ENCODE measurements around the gene ETV4. TPM values are rescaled to one million over a fixed set of nuclear protein-coding genes. Genes with fewer than 3 reads are reported as not detected.
"Not testable (repeated sequence)": the region's sequence is repeated elsewhere in the genome, so short reads cannot be mapped to it uniquely, and the experiment has no call there.

The ETV4 gene
- total RNA-seq, 2 donors from 2014 or later: 1.4 to 9.0 TPM

GRCh38 chr17:43517161-43517560 lies 29.0 kb downstream of the ETV4 start:
- Histone ChIP-seq H3K27me3 (no peaks in the 10 kb centered on the region), H3K36me3 (peaks cover 27% of the 10 kb centered on the region), H3K27ac (no peak overlapping the region), H3K9ac (ENCODE audit: low read depth in 2 of 2, low read length in 2 of 2) (no peak overlapping the region), H3K9me3 (no peaks in the 10 kb centered on the region), H3K4me1 (no peaks in the 10 kb centered on the region), H3K4me3 (no peak overlapping the region)
- DNase-seq: no peak
- intact Hi-C loops (cut with DNase I): no loop called here
- TF ChIP-seq CTCF (IDR thresholded peaks at IDR 0.05): no peak

- Histone ChIP-seq H3K4me1 (no peaks in the 10 kb centered on the region), H3K27me3 (no peaks in the 10 kb centered on the region), H3K36me3 (peaks cover 15% of the 10 kb centered on the region), H3K4me3 (no peak overlapping the region), H3K27ac (no peak overlapping the region), H3K9ac (ENCODE audit: low read depth in 2 of 2, low read length in 2 of 2) (no peak overlapping the region), H3K9me3 (no peaks in the 10 kb centered on the region)
- DNase-seq: no peak
- intact Hi-C loops (cut with DNase I): no loop called here
- no peak for TF ChIP-seq CTCF (IDR thresholded peaks at IDR 0.05)
Measured at GRCh38 chr17:43515656-43516055, 30.5 kb downstream of the ETV4 start.

DNA sequence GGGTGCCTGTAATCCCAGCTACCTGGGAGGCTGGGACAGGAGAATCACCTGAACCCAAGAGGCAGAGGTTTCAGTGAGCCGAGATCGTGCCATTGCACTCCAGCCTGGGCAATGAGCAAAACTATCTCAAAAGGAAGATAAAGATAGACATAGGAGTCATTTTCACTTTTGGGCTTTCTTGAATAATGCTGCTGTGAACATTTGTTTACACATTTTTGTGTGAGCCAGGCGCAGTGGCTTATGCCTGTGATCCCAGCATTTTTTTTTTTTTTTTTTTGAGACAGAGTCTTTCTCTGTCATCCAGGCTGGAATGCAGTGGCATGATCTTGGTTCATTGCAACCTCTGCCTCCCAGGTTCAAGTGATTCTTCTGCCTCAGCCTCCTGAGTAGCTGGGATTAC lies 34.9 kb downstream of the ETV4 start:
- H3K27ac ChIP-seq; H3K4me3 ChIP-seq; DNase-seq; intact Hi-C loops (cut with DNase I); H3K9ac ChIP-seq (ENCODE audit: low read depth in 2 of 2, low read length in 2 of 2); H3K9me3 ChIP-seq; H3K27me3 ChIP-seq; H3K4me1 ChIP-seq: not testable (repeated sequence)
- H3K36me3 ChIP-seq: peaks cover 19% of the 10 kb centered on the region

DNA sequence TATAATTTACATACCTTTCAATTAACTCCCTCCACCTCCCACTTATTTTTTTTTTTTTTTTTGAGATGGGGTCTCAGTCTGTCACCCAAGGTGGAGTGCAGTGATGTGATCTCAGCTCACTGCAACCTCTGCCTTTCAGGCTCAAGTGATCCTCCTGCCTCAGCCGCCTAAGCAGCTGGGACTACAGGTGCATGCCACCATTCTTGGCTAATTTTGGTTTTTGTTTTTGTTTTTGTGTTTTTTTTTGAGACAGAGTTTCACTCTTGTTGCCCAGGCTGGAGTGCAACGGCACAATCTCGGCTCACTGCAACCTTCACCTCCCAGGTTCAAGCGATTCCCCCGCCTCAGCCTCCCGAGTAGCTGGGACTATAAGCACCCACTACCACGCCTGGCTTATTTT lies 36.7 kb downstream of the ETV4 start:
- intact Hi-C loops (cut with DNase I); DNase-seq; H3K27ac ChIP-seq; H3K4me3 ChIP-seq; H3K9ac ChIP-seq (ENCODE audit: low read depth in 2 of 2, low read length in 2 of 2); H3K4me1 ChIP-seq; H3K27me3 ChIP-seq; H3K9me3 ChIP-seq: not testable (repeated sequence)
- peaks cover 26% of the 10 kb centered on the region for H3K36me3 ChIP-seq

DNA sequence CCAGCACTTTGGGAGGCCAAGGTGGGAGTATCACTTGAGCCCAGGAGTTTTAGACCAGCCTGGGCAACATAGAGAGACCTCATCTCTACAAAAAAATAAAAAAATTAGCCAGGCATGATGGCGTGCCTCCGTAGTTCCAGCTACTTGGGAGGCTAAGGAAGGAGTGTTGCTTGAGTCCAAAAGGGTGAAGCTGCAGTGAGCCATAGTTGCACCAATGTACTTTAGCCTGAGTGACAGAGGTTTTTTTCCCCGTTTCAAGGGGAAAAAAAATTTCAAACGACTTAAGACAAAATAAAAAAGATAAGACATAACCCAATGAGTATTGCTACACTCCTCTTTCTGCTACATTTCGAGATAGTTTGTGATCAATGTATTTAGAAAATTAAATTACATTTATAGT lies 55.5 kb downstream of the ETV4 start:
- Histone ChIP-seq H3K4me1 (no peaks in the 10 kb centered on the region), H3K27ac (no peak overlapping the region), H3K9ac (ENCODE audit: low read depth in 2 of 2, low read length in 2 of 2) (no peak overlapping the region), H3K27me3 (no peaks in the 10 kb centered on the region), H3K9me3 (no peaks in the 10 kb centered on the region), H3K36me3 (peaks cover 10% of the 10 kb centered on the region), H3K4me3 (no peak overlapping the region)
- no peak for DNase-seq
- intact Hi-C loops (cut with DNase I): no loop called here
- TF ChIP-seq CTCF (IDR thresholded peaks at IDR 0.05): no peak

GRCh38 chr17:43483674-43484551 lies 62.2 kb downstream of the ETV4 start, which contains the start of gene DHX8:
DHX8 (plus strand) TSS chr17:43483975; CDS start chr17:43484038, 63 bp downstream.
- peak; percentile 100 for TF ChIP-seq CTCF (IDR thresholded peaks at IDR 0.05)
- intact Hi-C loops (cut with DNase I): loop anchor here (1.0 kb wide), 1 partner anchor 90 kb away; no protein-coding TSS in a partner anchor

More at GRCh38 chr17:43483674-43484551, 62.2 kb downstream of the ETV4 start, which contains the start of gene DHX8:
- peak within 1 kb of the TSS; percentile 78 for H3K4me3 ChIP-seq
- H3K27me3 ChIP-seq: no peaks in the 10 kb centered on the region
- H3K9ac ChIP-seq (ENCODE audit: low read depth in 2 of 2, low read length in 2 of 2): peak within 1 kb of the TSS; percentile 77 to 95
- H3K4me1 ChIP-seq: peaks cover 13% of the 10 kb centered on the region
- DNase-seq: peak; percentile 97
- H3K9me3 ChIP-seq: no peaks in the 10 kb centered on the region
- peak within 1 kb of the TSS; percentile 77 for H3K27ac ChIP-seq
- no peaks in the 10 kb centered on the region for H3K36me3 ChIP-seq
